HG03457 (cell line): Measurements from ENCODE around the gene CTNND2.

Source experiments
- ATAC-seq: cut with Tn5 transposase; IDR thresholded peaks from one replicate; pipeline ENCODE4 v1.9.1; 2021; ENCODE audit warnings: moderate number of reproducible peaks; ENCODE audit not compliant: unreplicated experiment

The CTNND2 gene

GRCh38 chr5:11214864-11215644, 689.2 kb downstream of the CTNND2 start:
- ATAC-seq, result no peak

- no peak for ATAC-seq
Observed at GRCh38 chr5:11212706-11213105, 691.5 kb downstream of the CTNND2 start.

- ATAC-seq, result no peak
Observed at GRCh38 chr5:11197726-11198125, 706.5 kb downstream of the CTNND2 start.

GRCh38 chr5:11191673-11192072, 712.6 kb downstream of the CTNND2 start:
- ATAC-seq, result no peak

GRCh38 chr5:11182441-11183080, 721.7 kb downstream of the CTNND2 start:
- no peak for ATAC-seq

- ATAC-seq, result no peak
Observed at GRCh38 chr5:11181940-11182339, 722.3 kb downstream of the CTNND2 start.

GRCh38 chr5:11180890-11181289, 723.4 kb downstream of the CTNND2 start:
- no peak for ATAC-seq

GRCh38 chr5:11177999-11178711, 726.1 kb downstream of the CTNND2 start:
- no peak for ATAC-seq

GRCh38 chr5:11174591-11174990, 729.7 kb downstream of the CTNND2 start:
- no peak for ATAC-seq

GRCh38 chr5:11172484-11172883, 731.8 kb downstream of the CTNND2 start:
- ATAC-seq, result no peak

- no peak for ATAC-seq
Observed at GRCh38 chr5:11171236-11171635, 733.0 kb downstream of the CTNND2 start.

- no peak for ATAC-seq
Observed at GRCh38 chr5:11166923-11167322, 737.3 kb downstream of the CTNND2 start.

- ATAC-seq, result no peak
Observed at GRCh38 chr5:11164531-11165294, 739.5 kb downstream of the CTNND2 start.

- no peak for ATAC-seq
Observed at GRCh38 chr5:11157132-11157531, 747.1 kb downstream of the CTNND2 start.

GRCh38 chr5:11153670-11154382, 750.4 kb downstream of the CTNND2 start:
- ATAC-seq, result no peak

GRCh38 chr5:11152368-11152767, 751.9 kb downstream of the CTNND2 start:
- no peak for ATAC-seq

GRCh38 chr5:11150976-11151375, 753.3 kb downstream of the CTNND2 start:
- ATAC-seq, result no peak

GRCh38 chr5:11148810-11149539, 755.3 kb downstream of the CTNND2 start:
- no peak for ATAC-seq

- no peak for ATAC-seq
Observed at GRCh38 chr5:11146171-11146570, 758.1 kb downstream of the CTNND2 start.
